T-cell (primary cell): Measurements from ENCODE around the gene GPR32. TPM values are rescaled to one million over a fixed set of nuclear protein-coding genes. Genes with fewer than 3 reads are reported as not detected.
A peak's percentile ranks its signal among the peaks of the same experiment; 100 is the strongest.
"Not testable (repeated sequence)": the region's sequence is repeated elsewhere in the genome, so short reads cannot be mapped to it uniquely, and the experiment has no call there.

ENCODE experiments used
- ATAC-seq, 4 experiments: fragments of 200-7000 bp in 3 of 4; fragments of 150-1000 bp in 1 of 4; cut with Tn5 transposase; replicated peaks in 1 of 4; 1 replicate in 3 of 4; 2 replicates in 1 of 4; pipeline ENCODE4 v1.10.0; 2021; ENCODE audit warnings: moderate library complexity in 3 of 4, mild to moderate bottlenecking in 2 of 4, moderate number of reproducible peaks in 1 of 4
- CTCF ChIA-PET, 2 donors: fragments of 300-600 bp; sonication (Branson Sonifier 250); formaldehyde crosslinking; loops; one replicate each; lab custom pipeline; 2022; ENCODE audit warnings: antibody characterized with exemption in 2 of 2; lab: Charles Lee
- POLR2A ChIA-PET, 2 donors: fragments of 300-600 bp; sonication (Branson Sonifier 250); formaldehyde crosslinking; loops; one replicate each; lab custom pipeline; 2022; ENCODE audit warnings: antibody characterized with exemption in 2 of 2; lab: Charles Lee
- DNase-seq, 35 experiments: peaks; one replicate each; pipeline versions ENCODE4 v3.0.0 to v3.0.0-alpha.2; 2013 to 2023
- H3K27ac ChIP-seq: one replicate; pipeline ENCODE4 v1.5.1; 2013; ENCODE audit warnings: low read length
- H3K27me3 ChIP-seq, 2 experiments: replicated peaks in 1 of 2; 1 replicate in 1 of 2; 2 replicates in 1 of 2; pipeline versions ENCODE4 v1.6.1 to v1.7.0; 2013; ENCODE audit warnings: low read length in 1 of 2, mixed read lengths in 1 of 2; ENCODE audit not compliant: control insufficient read depth in 2 of 2, insufficient read depth in 2 of 2; ENCODE audit errors: extremely low read depth in 1 of 2
- H3K36me3 ChIP-seq, 2 donors: 1 replicate in 1 of 2; 2 replicates in 1 of 2; pipeline versions ENCODE4 v1.6.1 to v1.7.0; 2013; ENCODE audit warnings: low read length in 1 of 2; ENCODE audit not compliant: control insufficient read depth in 2 of 2, insufficient read depth in 1 of 2; ENCODE audit errors: extremely low read depth in 1 of 2
- H3K4me1 ChIP-seq, 2 experiments: 1 replicate in 1 of 2; 2 replicates in 1 of 2; pipeline versions ENCODE4 v1.6.1 to v1.7.0; 2013; ENCODE audit warnings: low read length in 2 of 2, mixed read lengths in 1 of 2; ENCODE audit not compliant: insufficient read depth in 2 of 2, control insufficient read depth in 1 of 2; ENCODE audit errors: extremely low read depth in 1 of 2
- H3K4me3 ChIP-seq, 2 donors: 1 replicate in 1 of 2; 2 replicates in 1 of 2; pipeline versions ENCODE4 v1.5.1 to v1.7.0; 2013; ENCODE audit warnings: mild to moderate bottlenecking in 2 of 2, low read length in 1 of 2, moderate library complexity in 1 of 2; ENCODE audit not compliant: control insufficient read depth in 1 of 2; ENCODE audit errors: extremely low read depth in 1 of 2
- H3K9me3 ChIP-seq: 2 replicates; pipeline ENCODE4 v1.7.0; 2013
- H3K27ac Mint-ChIP-seq, 2 donors: one replicate each; pipeline ENCODE4 v1.8.0; 2020 to 2021; ENCODE audit warnings: mild to moderate bottlenecking in 2 of 2, mixed read lengths in 2 of 2
- H3K27me3 Mint-ChIP-seq, 2 donors: one replicate each; pipeline ENCODE4 v1.8.0; 2021 to 2022; ENCODE audit warnings: mixed read lengths in 2 of 2
- H3K36me3 Mint-ChIP-seq: one replicate; pipeline ENCODE4 v1.8.0; 2021; ENCODE audit warnings: mixed read lengths
- H3K4me1 Mint-ChIP-seq, 3 donors: one replicate each; pipeline ENCODE4 v1.8.0; 2020 to 2022; ENCODE audit warnings: mixed read lengths in 3 of 3, mild to moderate bottlenecking in 1 of 3
- H3K4me3 Mint-ChIP-seq, 3 donors: one replicate each; pipeline ENCODE4 v1.8.0; 2020 to 2022; ENCODE audit warnings: mild to moderate bottlenecking in 3 of 3, mixed read lengths in 3 of 3, moderate library complexity in 3 of 3
- H3K9me3 Mint-ChIP-seq, 3 donors: one replicate each; pipeline ENCODE4 v1.8.0; 2020 to 2022; ENCODE audit warnings: mixed read lengths in 3 of 3
- WGBS: methylation state at CpG from one replicate; pipeline ENCODE4 v1.1.5; 2013; ENCODE audit warnings: missing lambda C conversion rate; ENCODE audit not compliant: insufficient coverage; 5-methylcytosine and 5-hydroxymethylcytosine counted together
- total RNA-seq, 35 experiments: library from RNA in 6 of 35; stranded (reverse) in 6 of 35; fragments of 120-200 nt in 1 of 35; gene quantifications; one replicate each; pipeline versions ENCODE4 v1.2.1 to v1.2.4 and lab custom pipeline; 2013 to 2026

Gene GPR32
- total RNA-seq, 5 donors from 2014 or later (not counting 1 experiment from before 2014, with no cell fraction given): not detected

GRCh38 chr19:50803633-50804419 lies 33.6 kb downstream of the GPR32 start:
- no peaks in the 10 kb centered on the region for H3K27me3 ChIP-seq
- H3K36me3 ChIP-seq: peaks cover 0 to 14% of the 10 kb centered on the region in 2 donors
- WGBS: 0% methylated on average over 32 of the region's 40 CpGs
- Mint-ChIP-seq H3K27me3 (no peaks in the 10 kb centered on the region), H3K4me1 (peaks cover 39 to 48% (median 48%) of the 10 kb centered on the region in 3 donors), H3K36me3 (peaks cover 9% of the 10 kb centered on the region), H3K27ac (peak overlapping the region; percentile 100), H3K9me3 (no peaks in the 10 kb centered on the region), H3K4me3 (peak overlapping the region; percentile 92 to 97 (median 97))
- POLR2A ChIA-PET: no interaction called here
- peak in 5 of 35 experiments; percentile 12 to 29 (median 18) for DNase-seq
- peak overlapping the region; percentile 87 to 93 for H3K4me3 ChIP-seq
- peak; percentile 2 to 13 (median 6) for ATAC-seq
- H3K9me3 ChIP-seq: no peaks in the 10 kb centered on the region
- CTCF ChIA-PET: no interaction called here
- H3K4me1 ChIP-seq: peaks cover 8 to 26% of the 10 kb centered on the region in 2 experiments
- H3K27ac ChIP-seq: peak overlapping the region; percentile 100

- CTCF ChIA-PET: no interaction called here
- no peaks in the 10 kb centered on the region for H3K9me3 ChIP-seq
- H3K4me3 Mint-ChIP-seq: peak overlapping the region; percentile 92 to 97 (median 97)
- peak overlapping the region; percentile 87 to 93 for H3K4me3 ChIP-seq
- H3K27ac ChIP-seq: peak overlapping the region; percentile 100
- under 1% methylated on average over 60 of the region's 62 CpGs for WGBS
- POLR2A ChIA-PET: no interaction called here
- no peaks in the 10 kb centered on the region for H3K27me3 ChIP-seq
- peaks cover 8 to 26% of the 10 kb centered on the region in 2 experiments for H3K4me1 ChIP-seq
- H3K36me3 Mint-ChIP-seq: peaks cover 9% of the 10 kb centered on the region
- peak; percentile 93 to 98 (median 97) for DNase-seq
- peak; percentile 95 to 96 (median 96) for ATAC-seq
- peaks cover 39 to 48% (median 48%) of the 10 kb centered on the region in 3 donors for H3K4me1 Mint-ChIP-seq
- H3K27me3 Mint-ChIP-seq: peaks cover 0 to under 1% of the 10 kb centered on the region in 2 donors
- peak overlapping the region; percentile 100 for H3K27ac Mint-ChIP-seq
- no peaks in the 10 kb centered on the region for H3K9me3 Mint-ChIP-seq
- peaks cover 0 to 14% of the 10 kb centered on the region in 2 donors for H3K36me3 ChIP-seq
These were observed 34.4 kb downstream of the GPR32 start for GRCh38 chr19:50804420-50805272.

DNA sequence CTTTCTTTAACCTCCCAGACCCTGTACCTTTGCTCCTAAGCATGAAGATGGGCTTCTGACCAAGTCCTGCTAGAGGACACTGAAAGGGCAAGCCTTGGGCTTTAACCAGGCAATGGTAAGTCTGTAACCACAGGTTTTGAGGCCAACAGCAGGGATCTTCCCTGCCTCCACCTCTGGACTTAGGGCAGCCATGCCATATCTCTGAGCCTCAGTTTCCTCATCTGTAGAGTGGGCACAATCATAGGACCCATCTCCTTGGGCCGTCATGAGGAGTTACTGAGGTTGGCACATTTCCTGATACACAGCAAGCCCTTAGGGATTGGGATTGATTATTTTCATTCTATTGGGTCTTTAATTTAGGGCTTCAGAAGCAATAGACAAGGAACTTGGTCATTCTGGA lies 38.6 kb downstream of the GPR32 start:
- Mint-ChIP-seq H3K36me3 (no peaks in the 10 kb centered on the region), H3K4me3 (no peak overlapping the region), H3K9me3 (no peaks in the 10 kb centered on the region), H3K4me1 (peaks cover 14 to 23% (median 21%) of the 10 kb centered on the region in 3 donors), H3K27ac (no peak overlapping the region), H3K27me3 (peaks cover 5 to 8% of the 10 kb centered on the region in 2 donors)
- ATAC-seq (no peak), DNase-seq (no peak)
- Histone ChIP-seq H3K36me3 (no peaks in the 10 kb centered on the region), H3K4me1 (peaks cover under 1 to 9% of the 10 kb centered on the region in 2 experiments), H3K9me3 (no peaks in the 10 kb centered on the region), H3K27me3 (peaks cover 0 to 26% of the 10 kb centered on the region in 2 experiments), H3K4me3 (no peak overlapping the region), H3K27ac (no peak overlapping the region)
- ChIA-PET POLR2A (interaction anchor here in 1 of 2 donors (0.7 kb wide), 1 partner anchor 252 kb away, joined by 4 read pairs; no protein-coding TSS in a partner anchor), CTCF (no interaction called here)
- 82% methylated on average over 1 of the region's 1 CpG for WGBS

DNA sequence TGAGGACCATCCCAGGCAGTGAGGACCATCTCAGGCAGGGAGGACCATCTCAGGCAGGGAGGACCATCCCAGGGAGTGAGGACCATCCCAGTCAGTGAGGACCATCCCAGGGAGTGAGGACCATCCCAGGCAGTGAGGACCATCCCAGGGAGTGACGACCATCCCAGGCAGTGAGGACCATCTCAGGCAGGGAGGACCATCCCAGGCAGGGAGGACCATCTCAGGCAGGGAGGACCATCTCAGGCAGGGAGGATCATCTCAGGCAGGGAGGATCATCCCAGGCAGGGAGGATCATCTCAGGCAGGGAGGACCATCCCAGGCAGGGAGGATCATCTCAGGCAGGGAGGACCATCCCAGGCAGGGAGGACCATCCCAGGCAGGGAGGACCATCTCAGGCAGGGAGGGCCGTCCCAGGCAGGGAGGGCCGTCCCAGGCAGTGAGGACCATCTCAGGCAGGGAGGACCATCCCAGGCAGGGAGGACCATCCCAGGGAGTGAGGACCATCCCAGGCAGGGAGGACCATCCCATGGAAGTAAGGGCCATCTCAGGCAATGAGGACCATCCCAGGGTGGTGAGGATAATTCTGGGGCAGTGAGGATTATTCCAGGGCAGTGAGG lies 41.5 kb downstream of the GPR32 start:
- H3K9me3 ChIP-seq, H3K36me3 ChIP-seq, ATAC-seq, H3K4me3 ChIP-seq, H3K27ac Mint-ChIP-seq, H3K27ac ChIP-seq, H3K36me3 Mint-ChIP-seq, CTCF ChIA-PET, H3K4me1 Mint-ChIP-seq, POLR2A ChIA-PET, H3K4me3 Mint-ChIP-seq, DNase-seq, H3K4me1 ChIP-seq, H3K9me3 Mint-ChIP-seq: not testable (repeated sequence)
- peaks cover 3 to 39% of the 10 kb centered on the region in 2 experiments for H3K27me3 ChIP-seq
- 67% methylated on average over 3 of the region's 3 CpGs for WGBS
- H3K27me3 Mint-ChIP-seq: peaks cover 29 to 30% of the 10 kb centered on the region in 2 donors

DNA sequence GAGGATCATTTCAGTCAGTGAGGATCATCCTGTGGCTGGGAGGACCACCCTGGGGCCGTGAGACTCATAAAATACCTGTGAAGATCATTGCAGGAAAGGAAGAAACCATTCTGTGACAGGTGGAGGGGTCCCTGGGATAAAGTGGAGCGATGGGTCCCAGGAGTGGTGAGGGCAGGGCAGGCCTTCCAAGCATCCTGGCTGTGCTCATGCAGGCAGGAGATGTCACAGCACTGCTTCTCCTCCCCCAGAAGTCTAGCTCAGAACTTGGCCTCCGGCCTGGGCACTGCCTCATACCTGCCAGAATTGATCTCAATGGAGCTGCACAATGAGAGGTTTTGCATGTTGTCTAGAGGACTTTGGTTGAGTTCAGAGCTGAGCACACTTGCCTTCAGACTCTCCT lies 42.2 kb downstream of the GPR32 start:
- peaks cover 0 to 1% (median 0%) of the 10 kb centered on the region in 3 donors for H3K4me1 Mint-ChIP-seq
- no peaks in the 10 kb centered on the region for H3K36me3 ChIP-seq
- H3K27me3 ChIP-seq: peaks cover 3 to 47% of the 10 kb centered on the region in 2 experiments
- H3K9me3 ChIP-seq: no peaks in the 10 kb centered on the region
- no peak overlapping the region for H3K27ac ChIP-seq
- POLR2A ChIA-PET: no interaction called here
- H3K4me3 ChIP-seq: no peak overlapping the region
- CTCF ChIA-PET: no interaction called here
- H3K9me3 Mint-ChIP-seq: no peaks in the 10 kb centered on the region
- no peak overlapping the region for H3K4me3 Mint-ChIP-seq
- H3K27ac Mint-ChIP-seq: peak overlapping the region in 1 of 2 donors; percentile 0
- WGBS: 50% methylated on average over 2 of the region's 3 CpGs
- no peak for ATAC-seq
- H3K4me1 ChIP-seq: no peaks in the 10 kb centered on the region
- peaks cover 35 to 36% of the 10 kb centered on the region in 2 donors for H3K27me3 Mint-ChIP-seq
- no peaks in the 10 kb centered on the region for H3K36me3 Mint-ChIP-seq
- DNase-seq: no peak

DNA sequence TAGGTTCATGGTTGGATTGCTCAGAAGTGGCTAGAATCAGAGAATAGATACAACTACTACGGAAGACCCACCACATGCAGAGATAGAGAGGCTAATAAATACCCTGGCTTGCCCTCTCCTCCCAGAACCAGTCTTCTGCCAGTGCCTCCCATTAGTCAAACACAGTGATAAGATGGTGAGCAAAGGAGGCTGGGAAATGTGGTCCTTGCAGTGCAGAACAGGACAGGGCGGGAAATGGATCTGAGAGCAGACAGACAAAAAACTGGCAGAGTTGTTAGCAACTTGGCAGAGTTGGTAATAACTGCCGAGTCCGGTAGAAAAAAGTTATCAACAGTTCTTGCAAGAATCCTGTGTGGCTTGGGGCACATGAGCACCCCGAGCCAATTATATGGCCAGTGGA lies 44.6 kb downstream of the GPR32 start:
- Histone ChIP-seq H3K4me1 (peaks cover 0 to 11% of the 10 kb centered on the region in 2 experiments), H3K4me3 (no peak overlapping the region), H3K9me3 (no peaks in the 10 kb centered on the region), H3K36me3 (no peaks in the 10 kb centered on the region), H3K27me3 (peaks cover 6 to 71% of the 10 kb centered on the region in 2 experiments), H3K27ac (no peak overlapping the region)
- ATAC-seq (no peak), DNase-seq (no peak)
- peaks cover 9 to 19% (median 9%) of the 10 kb centered on the region in 3 donors for H3K4me1 Mint-ChIP-seq
- no peak overlapping the region for H3K4me3 Mint-ChIP-seq
- no peak overlapping the region for H3K27ac Mint-ChIP-seq
- H3K9me3 Mint-ChIP-seq: no peaks in the 10 kb centered on the region
- WGBS: 79% methylated on average over 4 of the region's 5 CpGs
- ChIA-PET POLR2A (no interaction called here), CTCF (no interaction called here)
- H3K27me3 Mint-ChIP-seq: peaks cover 51 to 59% of the 10 kb centered on the region in 2 donors
- H3K36me3 Mint-ChIP-seq: no peaks in the 10 kb centered on the region
